GM23338 (cell line): ENCODE measurements around the gene MYO7B. TPM values are rescaled to one million over a fixed set of nuclear protein-coding genes. Genes with fewer than 3 reads are reported as not detected.

Experiments
- ATAC-seq: fragments of 200-7000 bp; cut with Tn5 transposase; 3 replicates; pipeline ENCODE4 v1.9.1; 2020
- DNase-seq: peaks from one replicate; pipeline ENCODE4 v3.0.0-alpha.2; 2015; ENCODE audit warnings: low spot score
- H2AFZ ChIP-seq: fragments of 200-600 bp; sonication (generic); 2 replicates; pipeline ENCODE4 v1.8.0; 2016; ENCODE audit warnings: antibody characterized with exemption, mild to moderate bottlenecking, moderate library complexity
- H3F3A ChIP-seq: fragments of 200-600 bp; sonication (generic); replicated peaks from 2 replicates; pipeline ENCODE4 v1.8.0; 2017; ENCODE audit warnings: antibody characterized with exemption, mixed run types, low read depth
- H3K27ac ChIP-seq: fragments of 200-600 bp; sonication (generic); 2 replicates; pipeline ENCODE4 v1.6.1; 2016; ENCODE audit warnings: low read depth
- H3K27me3 ChIP-seq: fragments of 200-600 bp; sonication (generic); 2 replicates; pipeline ENCODE4 v1.8.0; 2016; ENCODE audit warnings: mild to moderate bottlenecking, mixed run types, moderate library complexity; ENCODE audit not compliant: insufficient read depth
- H3K36me3 ChIP-seq: fragments of 200-600 bp; sonication (generic); 2 replicates; pipeline ENCODE4 v1.8.0; 2016; ENCODE audit warnings: mild to moderate bottlenecking; ENCODE audit not compliant: insufficient read depth
- H3K4me1 ChIP-seq: fragments of 200-600 bp; sonication (generic); 2 replicates; pipeline ENCODE4 v1.8.0; 2016; ENCODE audit warnings: mild to moderate bottlenecking, moderate library complexity; ENCODE audit not compliant: insufficient read depth
- H3K4me2 ChIP-seq: fragments of 200-600 bp; sonication (generic); 2 replicates; pipeline ENCODE4 v1.7.1; 2017; ENCODE audit warnings: mixed run types
- H3K4me3 ChIP-seq: fragments of 200-600 bp; sonication (generic); 2 replicates; pipeline ENCODE4 v1.6.1; 2016; ENCODE audit warnings: mixed run types
- H3K79me2 ChIP-seq: fragments of 200-600 bp; sonication (generic); replicated peaks from 2 replicates; pipeline ENCODE4 v1.8.0; 2017; ENCODE audit warnings: mild to moderate bottlenecking; ENCODE audit not compliant: insufficient read depth
- H3K9me2 ChIP-seq: fragments of 200-600 bp; sonication (generic); 2 replicates; pipeline ENCODE4 v1.8.0; 2017; ENCODE audit not compliant: insufficient read depth
- H4K20me1 ChIP-seq: fragments of 200-600 bp; sonication (generic); replicated peaks from 2 replicates; pipeline ENCODE4 v1.8.0; 2017; ENCODE audit warnings: mild to moderate bottlenecking; ENCODE audit not compliant: insufficient read depth
- H3K27ac Mint-ChIP-seq: 2 replicates; pipeline ENCODE4 v1.8.0; 2020; ENCODE audit warnings: inconsistent platforms, mild to moderate bottlenecking, moderate library complexity, mixed read lengths
- H3K27me3 Mint-ChIP-seq: 3 replicates; pipeline ENCODE4 v1.8.0; 2022; ENCODE audit warnings: low read depth, mild to moderate bottlenecking, moderate library complexity, mixed read lengths, inconsistent platforms; ENCODE audit not compliant: insufficient read depth, poor library complexity
- H3K36me3 Mint-ChIP-seq: 3 replicates; pipeline ENCODE4 v1.8.0; 2021; ENCODE audit warnings: low read depth, mild to moderate bottlenecking, inconsistent platforms, moderate library complexity, mixed read lengths
- H3K4me1 Mint-ChIP-seq: 3 replicates; pipeline ENCODE4 v1.8.0; 2020; ENCODE audit warnings: mild to moderate bottlenecking, inconsistent platforms, mixed read lengths
- H3K4me3 Mint-ChIP-seq: 3 replicates; pipeline ENCODE4 v1.8.0; 2021; ENCODE audit warnings: moderate library complexity, mild to moderate bottlenecking, inconsistent platforms, mixed read lengths
- H3K9me3 Mint-ChIP-seq: 3 replicates; pipeline ENCODE4 v1.8.0; 2020; ENCODE audit warnings: moderate library complexity, mild to moderate bottlenecking, inconsistent platforms, mixed read lengths
- EZH2 ChIP-seq: fragments of 200-600 bp; sonication (generic); IDR thresholded peaks from one replicate; pipeline ENCODE4 v1.8.0; 2017; ENCODE audit warnings: antibody characterized with exemption, mild to moderate bottlenecking, low read depth; ENCODE audit not compliant: unreplicated experiment
- EZH2phosphoT487 ChIP-seq: fragments of 200-600 bp; sonication (generic); IDR thresholded peaks from one replicate; pipeline ENCODE4 v1.8.1; 2018; ENCODE audit warnings: antibody characterized with exemption; ENCODE audit not compliant: unreplicated experiment
- JUNB ChIP-seq: IDR thresholded peaks from one replicate; pipeline ENCODE4 v1.6.1; 2016; ENCODE audit warnings: antibody characterized with exemption; ENCODE audit not compliant: unreplicated experiment
- NANOG ChIP-seq: IDR thresholded peaks from 2 replicates; pipeline ENCODE4 v1.6.1; 2016; ENCODE audit warnings: antibody characterized with exemption, borderline replicate concordance
- POLR2AphosphoS5 ChIP-seq: IDR thresholded peaks from 2 replicates; pipeline ENCODE4 v1.6.1; 2016; ENCODE audit warnings: antibody characterized with exemption, low read depth
- ZNF114 ChIP-seq: fragments of 250-450 bp; sonication (Bioruptor Pico); IDR thresholded peaks from 2 replicates; pipeline ENCODE4 v1.5.0; 2020; ENCODE audit warnings: mild to moderate bottlenecking, moderate library complexity
- polyA plus RNA-seq: library from polyadenylated mRNA; unstranded; fragments of >200 nt; fragmentation: Nextera tagmentation; extraction: Ambion mirVana; gene quantifications from 2 replicates; pipeline ENCODE4 v1.2.1, GENCODE V29; 2016
- total RNA-seq: library from RNA; depleted of rRNA; stranded (reverse); fragments of >200 nt; shearing (Covaris generic); gene quantifications from 2 replicates; pipeline ENCODE4 v1.2.3, GENCODE V29; 2014
- TF ChIP-seq, protein P1 (sequence below): fragments of 250-450 bp; sonication (Bioruptor Pico); IDR thresholded peaks from 2 replicates; pipeline ENCODE4 v1.5.0; 2020; ENCODE audit warnings: mild to moderate bottlenecking, moderate library complexity

The MYO7B gene
- total and polyA plus RNA-seq, 2 experiments from 2014 or later = not detected

DNA sequence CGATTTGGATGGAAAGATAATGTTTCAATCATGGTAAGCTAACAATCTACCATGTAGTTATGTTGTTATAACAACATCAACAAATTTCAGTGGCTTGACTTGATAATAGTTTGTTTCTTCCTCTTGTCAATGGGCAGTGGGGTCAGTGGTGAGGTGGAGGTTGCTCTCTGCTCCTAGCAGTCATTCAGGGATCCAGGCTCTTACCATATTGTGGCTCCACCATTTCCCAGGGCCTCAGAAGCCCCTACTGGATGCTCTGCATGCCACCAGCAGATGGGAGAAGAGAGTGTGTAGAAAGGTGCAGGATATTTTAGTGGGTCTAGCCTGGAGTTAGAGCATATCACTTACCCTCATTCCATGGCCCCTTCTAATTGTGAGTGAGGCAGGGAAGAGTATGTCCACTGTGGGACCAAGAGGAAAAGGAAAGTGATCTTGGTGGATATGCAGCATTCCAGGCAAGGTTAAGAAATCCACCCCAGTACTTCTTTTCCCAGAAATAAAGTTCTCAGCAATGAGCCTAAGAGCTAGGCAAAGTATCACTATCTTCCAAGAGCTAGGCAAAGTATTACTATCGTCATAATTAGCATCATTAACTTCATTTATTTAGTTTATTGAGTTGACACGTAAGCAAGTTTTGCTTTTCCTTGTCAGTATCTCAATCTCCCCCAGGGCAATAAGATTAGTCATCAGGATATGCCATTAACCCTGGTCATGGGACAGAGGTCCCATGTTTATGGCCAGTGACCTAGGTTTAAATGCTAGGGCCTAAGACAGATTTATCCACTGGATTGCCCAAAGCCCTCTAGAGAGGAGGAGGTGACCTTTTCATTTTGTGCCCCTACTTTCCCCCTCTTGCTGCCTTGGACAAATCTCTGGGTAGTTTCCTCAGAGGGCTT is 5.0 kb upstream of the MYO7B start (continued):
- TF ChIP-seq, protein P1, sequence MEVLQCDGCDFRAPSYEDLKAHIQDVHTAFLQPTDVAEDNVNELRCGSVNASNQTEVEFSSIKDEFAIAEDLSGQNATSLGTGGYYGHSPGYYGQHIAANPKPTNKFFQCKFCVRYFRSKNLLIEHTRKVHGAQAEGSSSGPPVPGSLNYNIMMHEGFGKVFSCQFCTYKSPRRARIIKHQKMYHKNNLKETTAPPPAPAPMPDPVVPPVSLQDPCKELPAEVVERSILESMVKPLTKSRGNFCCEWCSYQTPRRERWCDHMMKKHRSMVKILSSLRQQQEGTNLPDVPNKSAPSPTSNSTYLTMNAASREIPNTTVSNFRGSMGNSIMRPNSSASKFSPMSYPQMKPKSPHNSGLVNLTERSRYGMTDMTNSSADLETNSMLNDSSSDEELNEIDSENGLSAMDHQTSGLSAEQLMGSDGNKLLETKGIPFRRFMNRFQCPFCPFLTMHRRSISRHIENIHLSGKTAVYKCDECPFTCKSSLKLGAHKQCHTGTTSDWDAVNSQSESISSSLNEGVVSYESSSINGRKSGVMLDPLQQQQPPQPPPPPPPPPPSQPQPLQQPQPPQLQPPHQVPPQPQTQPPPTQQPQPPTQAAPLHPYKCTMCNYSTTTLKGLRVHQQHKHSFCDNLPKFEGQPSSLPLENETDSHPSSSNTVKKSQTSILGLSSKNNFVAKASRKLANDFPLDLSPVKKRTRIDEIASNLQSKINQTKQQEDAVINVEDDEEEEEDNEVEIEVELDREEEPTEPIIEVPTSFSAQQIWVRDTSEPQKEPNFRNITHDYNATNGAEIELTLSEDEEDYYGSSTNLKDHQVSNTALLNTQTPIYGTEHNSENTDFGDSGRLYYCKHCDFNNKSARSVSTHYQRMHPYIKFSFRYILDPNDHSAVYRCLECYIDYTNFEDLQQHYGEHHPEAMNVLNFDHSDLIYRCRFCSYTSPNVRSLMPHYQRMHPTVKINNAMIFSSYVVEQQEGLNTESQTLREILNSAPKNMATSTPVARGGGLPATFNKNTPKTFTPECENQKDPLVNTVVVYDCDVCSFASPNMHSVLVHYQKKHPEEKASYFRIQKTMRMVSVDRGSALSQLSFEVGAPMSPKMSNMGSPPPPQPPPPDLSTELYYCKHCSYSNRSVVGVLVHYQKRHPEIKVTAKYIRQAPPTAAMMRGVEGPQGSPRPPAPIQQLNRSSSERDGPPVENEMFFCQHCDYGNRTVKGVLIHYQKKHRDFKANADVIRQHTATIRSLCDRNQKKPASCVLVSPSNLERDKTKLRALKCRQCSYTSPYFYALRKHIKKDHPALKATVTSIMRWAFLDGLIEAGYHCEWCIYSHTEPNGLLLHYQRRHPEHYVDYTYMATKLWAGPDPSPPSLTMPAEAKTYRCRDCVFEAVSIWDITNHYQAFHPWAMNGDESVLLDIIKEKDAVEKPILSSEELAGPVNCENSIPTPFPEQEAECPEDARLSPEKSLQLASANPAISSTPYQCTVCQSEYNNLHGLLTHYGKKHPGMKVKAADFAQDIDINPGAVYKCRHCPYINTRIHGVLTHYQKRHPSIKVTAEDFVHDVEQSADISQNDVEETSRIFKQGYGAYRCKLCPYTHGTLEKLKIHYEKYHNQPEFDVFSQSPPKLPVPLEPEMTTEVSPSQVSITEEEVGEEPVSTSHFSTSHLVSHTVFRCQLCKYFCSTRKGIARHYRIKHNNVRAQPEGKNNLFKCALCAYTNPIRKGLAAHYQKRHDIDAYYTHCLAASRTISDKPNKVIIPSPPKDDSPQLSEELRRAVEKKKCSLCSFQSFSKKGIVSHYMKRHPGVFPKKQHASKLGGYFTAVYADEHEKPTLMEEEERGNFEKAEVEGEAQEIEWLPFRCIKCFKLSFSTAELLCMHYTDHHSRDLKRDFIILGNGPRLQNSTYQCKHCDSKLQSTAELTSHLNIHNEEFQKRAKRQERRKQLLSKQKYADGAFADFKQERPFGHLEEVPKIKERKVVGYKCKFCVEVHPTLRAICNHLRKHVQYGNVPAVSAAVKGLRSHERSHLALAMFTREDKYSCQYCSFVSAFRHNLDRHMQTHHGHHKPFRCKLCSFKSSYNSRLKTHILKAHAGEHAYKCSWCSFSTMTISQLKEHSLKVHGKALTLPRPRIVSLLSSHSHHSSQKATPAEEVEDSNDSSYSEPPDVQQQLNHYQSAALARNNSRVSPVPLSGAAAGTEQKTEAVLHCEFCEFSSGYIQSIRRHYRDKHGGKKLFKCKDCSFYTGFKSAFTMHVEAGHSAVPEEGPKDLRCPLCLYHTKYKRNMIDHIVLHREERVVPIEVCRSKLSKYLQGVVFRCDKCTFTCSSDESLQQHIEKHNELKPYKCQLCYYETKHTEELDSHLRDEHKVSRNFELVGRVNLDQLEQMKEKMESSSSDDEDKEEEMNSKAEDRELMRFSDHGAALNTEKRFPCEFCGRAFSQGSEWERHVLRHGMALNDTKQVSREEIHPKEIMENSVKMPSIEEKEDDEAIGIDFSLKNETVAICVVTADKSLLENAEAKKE = no peak
- TF ChIP-seq JUNB = no peak
- no peak for TF ChIP-seq EZH2phosphoT487
- TF ChIP-seq POLR2AphosphoS5 = no peak
- TF ChIP-seq EZH2 = no peak

DNA sequence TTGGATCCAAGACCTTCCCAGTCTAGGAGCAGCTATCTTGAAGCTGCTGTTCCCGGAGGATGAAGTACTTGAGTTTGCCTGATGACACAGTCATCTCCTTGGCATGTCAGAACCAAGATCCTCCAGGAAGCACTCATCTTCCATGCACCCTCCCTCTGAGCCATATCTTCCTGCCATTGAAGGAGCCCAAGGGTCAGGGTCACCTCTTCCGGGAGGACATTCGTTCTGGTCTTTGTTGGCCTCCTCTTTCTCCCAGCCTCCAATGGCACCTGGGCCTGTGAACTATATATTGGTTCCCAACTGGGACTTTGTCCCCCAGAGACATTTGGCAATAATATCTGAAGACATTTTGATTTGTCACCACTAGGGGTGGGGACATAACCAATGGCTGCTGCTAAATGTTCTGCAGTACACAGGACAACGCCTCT is 4.2 kb upstream of the MYO7B start:
- no peak overlapping the region for H3K4me3 Mint-ChIP-seq
- peaks cover 2% of the 10 kb centered on the region for H3K9me2 ChIP-seq
- no peak for ATAC-seq
- no peak for TF ChIP-seq NANOG
- TF ChIP-seq, protein P1 = no peak
- no peak for TF ChIP-seq ZNF114 (CRISPR knock-in tag)
- TF ChIP-seq POLR2AphosphoS5 = no peak

More for the DNA sequence above, 4.2 kb upstream of the MYO7B start:
- H3K4me2 ChIP-seq = no peak overlapping the region
- H3K4me3 ChIP-seq = no peak overlapping the region
- peaks cover 15% of the 10 kb centered on the region for H3K4me1 ChIP-seq
- H3F3A ChIP-seq = no peaks in the 10 kb centered on the region
- no peaks in the 10 kb centered on the region for H3K27me3 ChIP-seq
- Mint-ChIP-seq H3K27me3 (peaks cover 8% of the 10 kb centered on the region), H3K9me3 (peaks cover 4% of the 10 kb centered on the region; the same call in 1 of the 3 replicates), H3K36me3 (no peaks in the 10 kb centered on the region; the same call in 2 of the 3 replicates), H3K4me1 (peaks cover 16% of the 10 kb centered on the region), H3K27ac (no peak overlapping the region)
- no peak overlapping the region for H3K27ac ChIP-seq
- no peak for DNase-seq
- no peaks in the 10 kb centered on the region for H3K79me2 ChIP-seq
- H2AFZ ChIP-seq = no peak overlapping the region
- no peaks in the 10 kb centered on the region for H4K20me1 ChIP-seq
- H3K36me3 ChIP-seq = no peaks in the 10 kb centered on the region
